SK-N-SH treated with all-trans-retinoic acid at 6 μM for 48 hours (cell line): Measurements from ENCODE around the gene ASTN2.

ENCODE experiments used
- ATAC-seq: fragments of 200-7000 bp; cut with Tn5 transposase; 3 replicates; pipeline ENCODE4 v1.9.1; 2020; ENCODE audit warnings: mild to moderate bottlenecking, moderate library complexity
- ARNTL ChIP-seq: fragments of 450-650 bp; formaldehyde crosslinking; IDR thresholded peaks from 2 replicates; pipeline ENCODE4 v1.5.0; 2020; ENCODE audit warnings: low read depth, mild to moderate bottlenecking, moderate library complexity, borderline replicate concordance
- BACH2 ChIP-seq: fragments of 250-450 bp; sonication (Bioruptor Pico); IDR thresholded peaks from 2 replicates; pipeline ENCODE4 v1.9.0; 2021; ENCODE audit warnings: mild to moderate bottlenecking, borderline replicate concordance
- CREB5 ChIP-seq: fragments of 250-450 bp; sonication (Bioruptor Pico); IDR thresholded peaks from 2 replicates; pipeline ENCODE4 v1.5.1; 2020; ENCODE audit warnings: low read depth, mild to moderate bottlenecking, moderate library complexity
- CSDC2 ChIP-seq: fragments of 250-450 bp; sonication (Bioruptor Pico); IDR thresholded peaks from 2 replicates; pipeline ENCODE4 v1.5.0; 2020; ENCODE audit warnings: mild to moderate bottlenecking, moderate library complexity
- ESRRG ChIP-seq: fragments of 250-450 bp; sonication (Bioruptor Pico); IDR thresholded peaks from 2 replicates; pipeline ENCODE4 v1.6.1; 2021; ENCODE audit warnings: mild to moderate bottlenecking
- GLIS3 ChIP-seq: fragments of 250-450 bp; sonication (Bioruptor Pico); IDR thresholded peaks from 2 replicates; pipeline ENCODE4 v1.5.0; 2020; ENCODE audit warnings: mild to moderate bottlenecking, moderate library complexity
- ISL1 ChIP-seq: fragments of 250-450 bp; sonication (Bioruptor Pico); IDR thresholded peaks from 2 replicates; pipeline ENCODE4 v2.1.2; 2022; ENCODE audit warnings: mild to moderate bottlenecking, moderate library complexity
- OSR1 ChIP-seq: fragments of 250-450 bp; sonication (Bioruptor Pico); IDR thresholded peaks from 2 replicates; pipeline ENCODE4 v1.8.0; 2022; ENCODE audit warnings: moderate library complexity, mild to moderate bottlenecking, inconsistent platforms
- PPARA ChIP-seq: fragments of 250-450 bp; sonication (Bioruptor Pico); IDR thresholded peaks from 2 replicates; pipeline ENCODE4 v1.5.0; 2020; ENCODE audit warnings: mild to moderate bottlenecking, borderline replicate concordance
- RARB ChIP-seq: fragments of 250-450 bp; sonication (Bioruptor Pico); IDR thresholded peaks from 2 replicates; pipeline ENCODE4 v1.8.0; 2021; ENCODE audit warnings: mild to moderate bottlenecking, moderate library complexity
- SNAI2 ChIP-seq: fragments of 250-450 bp; sonication (Bioruptor Pico); IDR thresholded peaks from 2 replicates; pipeline ENCODE4 v1.5.0; 2020; ENCODE audit warnings: mild to moderate bottlenecking, moderate library complexity
- TCF4 ChIP-seq: fragments of 250-450 bp; sonication (Bioruptor Pico); IDR thresholded peaks from 2 replicates; pipeline ENCODE4 v1.8.0; 2021; ENCODE audit warnings: mild to moderate bottlenecking, moderate library complexity, borderline replicate concordance
- TOX ChIP-seq: fragments of 250-450 bp; sonication (Bioruptor Pico); IDR thresholded peaks from 2 replicates; pipeline ENCODE4 v1.8.0; 2021; ENCODE audit warnings: mild to moderate bottlenecking, moderate library complexity, borderline replicate concordance
- TSHZ2 ChIP-seq: fragments of 250-450 bp; sonication (Bioruptor Pico); IDR thresholded peaks from 2 replicates; pipeline ENCODE4 v1.5.0; 2020; ENCODE audit warnings: mild to moderate bottlenecking, moderate library complexity
- ZC3H10 ChIP-seq: fragments of 250-450 bp; sonication (Bioruptor Pico); IDR thresholded peaks from 2 replicates; pipeline ENCODE4 v1.5.1; 2021; ENCODE audit warnings: mild to moderate bottlenecking, moderate library complexity
- ZFP3 ChIP-seq: fragments of 250-450 bp; sonication (Bioruptor Pico); IDR thresholded peaks from 2 replicates; pipeline ENCODE4 v1.5.0; 2020; ENCODE audit warnings: mild to moderate bottlenecking, moderate library complexity
- ZFP30 ChIP-seq: fragments of 450-650 bp; formaldehyde crosslinking; IDR thresholded peaks from 2 replicates; pipeline ENCODE4 v1.5.0; 2022; ENCODE audit warnings: mild to moderate bottlenecking, moderate library complexity
- ZNF565 ChIP-seq: fragments of 450-650 bp; formaldehyde crosslinking; conservative IDR thresholded peaks from 2 replicates; pipeline ENCODE4 v1.5.0; 2020; ENCODE audit warnings: low read depth, mild to moderate bottlenecking, moderate library complexity
- ZNF70 ChIP-seq: fragments of 450-650 bp; formaldehyde crosslinking; IDR thresholded peaks from 2 replicates; pipeline ENCODE4 v1.5.0; 2020; ENCODE audit warnings: mild to moderate bottlenecking, moderate library complexity
- ZNF8 ChIP-seq: fragments of 450-650 bp; formaldehyde crosslinking; IDR thresholded peaks from 2 replicates; pipeline ENCODE4 v1.5.0; 2020; ENCODE audit warnings: mild to moderate bottlenecking, moderate library complexity
- TF ChIP-seq, protein P1 (sequence below): fragments of 250-450 bp; sonication (Bioruptor Pico); IDR thresholded peaks from 2 replicates; pipeline ENCODE4 v1.8.0; 2021; ENCODE audit warnings: low read depth, mild to moderate bottlenecking, moderate library complexity, borderline replicate concordance
- TF ChIP-seq, protein P2 (sequence below): fragments of 250-450 bp; sonication (Bioruptor Pico); IDR thresholded peaks from 2 replicates; pipeline ENCODE4 v1.5.1; 2021; ENCODE audit warnings: mild to moderate bottlenecking, moderate library complexity
- TF ChIP-seq, protein P3 (sequence below): fragments of 250-450 bp; sonication (Bioruptor Pico); IDR thresholded peaks from 2 replicates; pipeline ENCODE4 v1.8.0; 2020; ENCODE audit warnings: mild to moderate bottlenecking, moderate library complexity, borderline replicate concordance

The ASTN2 gene

DNA sequence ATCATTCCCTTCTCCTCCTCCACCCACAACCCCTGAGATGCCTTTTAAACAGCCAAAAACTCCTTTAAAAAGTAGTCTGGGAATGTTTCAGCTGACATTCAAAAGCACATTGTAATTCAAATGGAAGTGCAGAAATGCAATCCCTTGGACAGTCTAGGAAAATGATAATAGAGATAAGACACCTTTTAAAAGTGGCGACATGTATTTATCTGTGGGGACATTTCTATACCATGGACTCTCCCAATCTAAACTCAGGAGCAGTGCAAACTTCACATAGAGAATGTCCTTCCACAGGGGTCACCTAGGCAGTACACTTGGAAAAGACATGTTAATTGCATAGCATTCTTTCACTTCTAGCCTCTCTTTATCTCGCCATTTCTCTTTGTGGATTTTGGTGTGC, 694.7 kb downstream of the ASTN2 start (continued):
- no peak for TF ChIP-seq GLIS3 (CRISPR knock-in tag)
- no peak for TF ChIP-seq ZFP30 (CRISPR knock-in tag)
- TF ChIP-seq ZNF565 (CRISPR knock-in tag): no peak
- no peak for TF ChIP-seq RARB (CRISPR knock-in tag)

DNA sequence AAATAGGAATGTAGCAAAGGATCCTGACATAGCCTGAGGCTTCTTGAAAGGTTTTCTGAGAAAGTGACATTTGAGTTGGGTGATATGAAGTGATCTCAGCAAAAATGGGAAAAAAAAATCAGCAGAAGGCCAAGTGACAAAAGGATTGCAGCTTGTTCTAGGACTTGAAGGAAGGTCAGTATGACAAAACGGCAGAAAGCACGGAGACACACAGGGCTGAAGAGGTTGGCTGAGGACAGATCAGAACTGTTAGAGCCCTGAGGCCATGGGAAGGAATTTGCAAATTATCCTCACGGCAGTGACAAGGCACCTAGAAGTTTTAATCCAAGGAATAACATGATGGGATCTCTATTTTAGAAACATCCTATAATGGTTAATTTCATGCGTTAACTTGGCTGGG, 696.7 kb downstream of the ASTN2 start:
- TF ChIP-seq ZFP3 (CRISPR knock-in tag) (no peak), ZC3H10 (CRISPR knock-in tag) (no peak), ZNF8 (CRISPR knock-in tag) (no peak), OSR1 (CRISPR knock-in tag) (no peak), GLIS3 (CRISPR knock-in tag) (no peak), CSDC2 (CRISPR knock-in tag) (no peak), RARB (CRISPR knock-in tag) (no peak), BACH2 (no peak), ZNF70 (CRISPR knock-in tag) (no peak), TOX (CRISPR knock-in tag) (no peak), ZFP30 (CRISPR knock-in tag) (no peak), ESRRG (CRISPR knock-in tag) (no peak)
- no peak for ATAC-seq

GRCh38 chr9:116717150-116717549, 697.7 kb downstream of the ASTN2 start:
- TF ChIP-seq TCF4 (CRISPR knock-in tag): no peak
- TF ChIP-seq ISL1: no peak
- TF ChIP-seq, protein P1, sequence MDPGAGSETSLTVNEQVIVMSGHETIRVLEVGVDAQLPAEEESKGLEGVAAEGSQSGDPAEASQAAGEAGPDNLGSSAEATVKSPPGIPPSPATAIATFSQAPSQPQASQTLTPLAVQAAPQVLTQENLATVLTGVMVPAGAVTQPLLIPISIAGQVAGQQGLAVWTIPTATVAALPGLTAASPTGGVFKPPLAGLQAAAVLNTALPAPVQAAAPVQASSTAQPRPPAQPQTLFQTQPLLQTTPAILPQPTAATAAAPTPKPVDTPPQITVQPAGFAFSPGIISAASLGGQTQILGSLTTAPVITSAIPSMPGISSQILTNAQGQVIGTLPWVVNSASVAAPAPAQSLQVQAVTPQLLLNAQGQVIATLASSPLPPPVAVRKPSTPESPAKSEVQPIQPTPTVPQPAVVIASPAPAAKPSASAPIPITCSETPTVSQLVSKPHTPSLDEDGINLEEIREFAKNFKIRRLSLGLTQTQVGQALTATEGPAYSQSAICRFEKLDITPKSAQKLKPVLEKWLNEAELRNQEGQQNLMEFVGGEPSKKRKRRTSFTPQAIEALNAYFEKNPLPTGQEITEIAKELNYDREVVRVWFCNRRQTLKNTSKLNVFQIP: no peak
- TF ChIP-seq BACH2: no peak
- TF ChIP-seq PPARA: no peak
- no peak for TF ChIP-seq ZNF8 (CRISPR knock-in tag)
- no peak for TF ChIP-seq CSDC2 (CRISPR knock-in tag)
- TF ChIP-seq, protein P2, sequence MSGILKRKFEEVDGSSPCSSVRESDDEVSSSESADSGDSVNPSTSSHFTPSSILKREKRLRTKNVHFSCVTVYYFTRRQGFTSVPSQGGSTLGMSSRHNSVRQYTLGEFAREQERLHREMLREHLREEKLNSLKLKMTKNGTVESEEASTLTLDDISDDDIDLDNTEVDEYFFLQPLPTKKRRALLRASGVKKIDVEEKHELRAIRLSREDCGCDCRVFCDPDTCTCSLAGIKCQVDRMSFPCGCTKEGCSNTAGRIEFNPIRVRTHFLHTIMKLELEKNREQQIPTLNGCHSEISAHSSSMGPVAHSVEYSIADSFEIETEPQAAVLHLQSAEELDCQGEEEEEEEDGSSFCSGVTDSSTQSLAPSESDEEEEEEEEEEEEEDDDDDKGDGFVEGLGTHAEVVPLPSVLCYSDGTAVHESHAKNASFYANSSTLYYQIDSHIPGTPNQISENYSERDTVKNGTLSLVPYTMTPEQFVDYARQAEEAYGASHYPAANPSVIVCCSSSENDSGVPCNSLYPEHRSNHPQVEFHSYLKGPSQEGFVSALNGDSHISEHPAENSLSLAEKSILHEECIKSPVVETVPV (CRISPR knock-in tag): no peak
- TF ChIP-seq ZFP30 (CRISPR knock-in tag): no peak
- no peak for TF ChIP-seq ZNF565 (CRISPR knock-in tag)
- TF ChIP-seq GLIS3 (CRISPR knock-in tag): no peak
- no peak for TF ChIP-seq OSR1 (CRISPR knock-in tag)
- no peak for TF ChIP-seq TSHZ2 (CRISPR knock-in tag)
- no peak for TF ChIP-seq CREB5 (CRISPR knock-in tag)
- TF ChIP-seq RARB (CRISPR knock-in tag): no peak
- TF ChIP-seq, protein P3, sequence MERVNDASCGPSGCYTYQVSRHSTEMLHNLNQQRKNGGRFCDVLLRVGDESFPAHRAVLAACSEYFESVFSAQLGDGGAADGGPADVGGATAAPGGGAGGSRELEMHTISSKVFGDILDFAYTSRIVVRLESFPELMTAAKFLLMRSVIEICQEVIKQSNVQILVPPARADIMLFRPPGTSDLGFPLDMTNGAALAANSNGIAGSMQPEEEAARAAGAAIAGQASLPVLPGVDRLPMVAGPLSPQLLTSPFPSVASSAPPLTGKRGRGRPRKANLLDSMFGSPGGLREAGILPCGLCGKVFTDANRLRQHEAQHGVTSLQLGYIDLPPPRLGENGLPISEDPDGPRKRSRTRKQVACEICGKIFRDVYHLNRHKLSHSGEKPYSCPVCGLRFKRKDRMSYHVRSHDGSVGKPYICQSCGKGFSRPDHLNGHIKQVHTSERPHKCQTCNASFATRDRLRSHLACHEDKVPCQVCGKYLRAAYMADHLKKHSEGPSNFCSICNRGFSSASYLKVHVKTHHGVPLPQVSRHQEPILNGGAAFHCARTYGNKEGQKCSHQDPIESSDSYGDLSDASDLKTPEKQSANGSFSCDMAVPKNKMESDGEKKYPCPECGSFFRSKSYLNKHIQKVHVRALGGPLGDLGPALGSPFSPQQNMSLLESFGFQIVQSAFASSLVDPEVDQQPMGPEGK: no peak
- no peak for TF ChIP-seq TOX (CRISPR knock-in tag)
- TF ChIP-seq ARNTL (CRISPR knock-in tag): no peak
- no peak for TF ChIP-seq ZC3H10 (CRISPR knock-in tag)
- no peak for TF ChIP-seq SNAI2
- ATAC-seq: no peak
